Memory B cell (primary cell): ENCODE measurements around the gene GPR158.
"Not testable (repeated sequence)": the region's sequence is repeated elsewhere in the genome, so short reads cannot be mapped to it uniquely, and the experiment has no call there.

Source experiments
- ATAC-seq: fragments of 150-1000 bp; cut with Tn5 transposase; 2 replicates; pipeline ENCODE4 v1.10.0; 2021; ENCODE audit warnings: low read depth, mild to moderate bottlenecking, moderate library complexity
- DNase-seq, 2 donors: peaks; one replicate each; pipeline ENCODE4 v3.0.0; 2022; ENCODE audit warnings: low spot score in 2 of 2
- H3K27ac Mint-ChIP-seq: one replicate; pipeline ENCODE4 v1.8.0; 2022; ENCODE audit warnings: mild to moderate bottlenecking, moderate library complexity, mixed read lengths
- H3K27me3 Mint-ChIP-seq: one replicate; pipeline ENCODE4 v1.8.0; 2022; ENCODE audit warnings: mixed read lengths
- H3K36me3 Mint-ChIP-seq: one replicate; pipeline ENCODE4 v1.8.0; 2022; ENCODE audit warnings: mild to moderate bottlenecking, mixed read lengths
- H3K4me1 Mint-ChIP-seq: one replicate; pipeline ENCODE4 v1.8.0; 2022; ENCODE audit warnings: mixed read lengths
- H3K4me3 Mint-ChIP-seq: one replicate; pipeline ENCODE4 v1.8.0; 2022; ENCODE audit warnings: mild to moderate bottlenecking, moderate library complexity, mixed read lengths
- H3K9me3 Mint-ChIP-seq: one replicate; pipeline ENCODE4 v1.8.0; 2022; ENCODE audit warnings: mixed read lengths

Gene GPR158

GRCh38 chr10:25174461-25175230, at the start of gene GPR158:
TSS of gene GPR158 (plus strand) at chr10:25175001. CDS start at chr10:25175421, 420 bp downstream.
- ATAC-seq = no peak
- Mint-ChIP-seq H3K9me3 (no peaks in the 10 kb centered on the region), H3K27me3 (peaks cover 19% of the 10 kb centered on the region), H3K4me3 (peak within 1 kb of the TSS; percentile 30), H3K36me3 (no peaks in the 10 kb centered on the region), H3K4me1 (peaks cover 4% of the 10 kb centered on the region), H3K27ac (no peak within 1 kb of the TSS)
- DNase-seq = peak in 1 of 2 donors; percentile 13

GRCh38 chr10:25125201-25125611, 49.6 kb upstream of the GPR158 start:
- no peak overlapping the region for H3K27ac Mint-ChIP-seq
- H3K4me3 Mint-ChIP-seq = no peak overlapping the region
- H3K36me3 Mint-ChIP-seq = no peaks in the 10 kb centered on the region
- H3K9me3 Mint-ChIP-seq = peaks cover 1% of the 10 kb centered on the region
- ATAC-seq (no peak), DNase-seq (no peak)
- H3K27me3 Mint-ChIP-seq = peaks cover 2% of the 10 kb centered on the region
- H3K4me1 Mint-ChIP-seq = no peaks in the 10 kb centered on the region

GRCh38 chr10:25129592-25129991, 45.2 kb upstream of the GPR158 start:
- H3K4me1 Mint-ChIP-seq = no peaks in the 10 kb centered on the region
- H3K9me3 Mint-ChIP-seq = peaks cover 5% of the 10 kb centered on the region
- peaks cover 2% of the 10 kb centered on the region for H3K27me3 Mint-ChIP-seq
- ATAC-seq (no peak), DNase-seq (no peak)
- H3K27ac Mint-ChIP-seq = no peak overlapping the region
- H3K4me3 Mint-ChIP-seq = no peak overlapping the region
- H3K36me3 Mint-ChIP-seq = no peaks in the 10 kb centered on the region

- H3K27ac Mint-ChIP-seq = no peak overlapping the region
- H3K4me3 Mint-ChIP-seq = no peak overlapping the region
These were observed 43.9 kb upstream of the GPR158 start for GRCh38 chr10:25130906-25131305.

GRCh38 chr10:25142116-25142864, 32.5 kb upstream of the GPR158 start:
- Mint-ChIP-seq H3K4me1 (no peaks in the 10 kb centered on the region), H3K4me3 (no peak overlapping the region), H3K9me3 (peaks cover 3% of the 10 kb centered on the region), H3K36me3 (no peaks in the 10 kb centered on the region), H3K27ac (no peak overlapping the region), H3K27me3 (peaks cover 3% of the 10 kb centered on the region)
- ATAC-seq (no peak), DNase-seq (no peak)

More at GRCh38 chr10:25130906-25131305, 43.9 kb upstream of the GPR158 start:
- ATAC-seq (no peak), DNase-seq (no peak)
- Mint-ChIP-seq H3K4me1 (no peaks in the 10 kb centered on the region), H3K9me3 (peaks cover 5% of the 10 kb centered on the region), H3K36me3 (no peaks in the 10 kb centered on the region), H3K27me3 (peaks cover 2% of the 10 kb centered on the region)

- Mint-ChIP-seq H3K36me3 (no peaks in the 10 kb centered on the region), H3K27me3 (no peaks in the 10 kb centered on the region), H3K4me1 (no peaks in the 10 kb centered on the region), H3K9me3 (peaks cover 5% of the 10 kb centered on the region), H3K27ac (no peak overlapping the region), H3K4me3 (no peak overlapping the region)
- ATAC-seq (no peak), DNase-seq (no peak)
These were observed 17.2 kb upstream of the GPR158 start for GRCh38 chr10:25157650-25158049.

- DNase-seq = no peak
- no peak overlapping the region for H3K27ac Mint-ChIP-seq
- H3K4me3 Mint-ChIP-seq = no peak overlapping the region
- no peaks in the 10 kb centered on the region for H3K4me1 Mint-ChIP-seq
- H3K27me3 Mint-ChIP-seq = no peaks in the 10 kb centered on the region
- H3K9me3 Mint-ChIP-seq = peaks cover 2% of the 10 kb centered on the region
- ATAC-seq = no peak
- H3K36me3 Mint-ChIP-seq = no peaks in the 10 kb centered on the region
These were observed 15.2 kb upstream of the GPR158 start for GRCh38 chr10:25159591-25159990.

GRCh38 chr10:25162391-25162790, 12.4 kb upstream of the GPR158 start:
- Mint-ChIP-seq H3K4me3 (no peak overlapping the region), H3K27me3 (peaks cover 2% of the 10 kb centered on the region), H3K4me1 (no peaks in the 10 kb centered on the region)

GRCh38 chr10:25163464-25163863, 11.3 kb upstream of the GPR158 start:
- ATAC-seq, DNase-seq, H3K27me3 Mint-ChIP-seq, H3K9me3 Mint-ChIP-seq, H3K4me3 Mint-ChIP-seq, H3K36me3 Mint-ChIP-seq, H3K4me1 Mint-ChIP-seq, H3K27ac Mint-ChIP-seq: not testable (repeated sequence)

More at GRCh38 chr10:25162391-25162790, 12.4 kb upstream of the GPR158 start:
- H3K27ac Mint-ChIP-seq = no peak overlapping the region
- ATAC-seq (no peak), DNase-seq (no peak)
- peaks cover 3% of the 10 kb centered on the region for H3K9me3 Mint-ChIP-seq
- no peaks in the 10 kb centered on the region for H3K36me3 Mint-ChIP-seq

GRCh38 chr10:25169740-25170139, 5.1 kb upstream of the GPR158 start:
- no peak overlapping the region for H3K4me3 Mint-ChIP-seq
- DNase-seq (no peak), ATAC-seq (no peak)
- H3K27ac Mint-ChIP-seq = no peak overlapping the region
- no peaks in the 10 kb centered on the region for H3K4me1 Mint-ChIP-seq
- H3K36me3 Mint-ChIP-seq = no peaks in the 10 kb centered on the region
- peaks cover 2% of the 10 kb centered on the region for H3K9me3 Mint-ChIP-seq
- H3K27me3 Mint-ChIP-seq = peaks cover 19% of the 10 kb centered on the region

- H3K27me3 Mint-ChIP-seq = peaks cover 17% of the 10 kb centered on the region
- H3K9me3 Mint-ChIP-seq = no peaks in the 10 kb centered on the region
- no peaks in the 10 kb centered on the region for H3K36me3 Mint-ChIP-seq
- DNase-seq (no peak), ATAC-seq (no peak)
- H3K27ac Mint-ChIP-seq = no peak overlapping the region
- no peaks in the 10 kb centered on the region for H3K4me1 Mint-ChIP-seq
- H3K4me3 Mint-ChIP-seq = no peak overlapping the region
These were observed 4.2 kb upstream of the GPR158 start for GRCh38 chr10:25170627-25171026.

- no peak overlapping the region for H3K27ac Mint-ChIP-seq
These were observed 973 bp downstream of the GPR158 start for GRCh38 chr10:25175527-25176420.

GRCh38 chr10:25176421-25176968, 1.7 kb downstream of the GPR158 start:
- Mint-ChIP-seq H3K27ac (no peak overlapping the region), H3K9me3 (no peaks in the 10 kb centered on the region), H3K27me3 (peaks cover 17% of the 10 kb centered on the region), H3K36me3 (no peaks in the 10 kb centered on the region), H3K4me1 (peaks cover 4% of the 10 kb centered on the region), H3K4me3 (no peak overlapping the region)
- no peak for DNase-seq
- ATAC-seq = no peak

More at GRCh38 chr10:25175527-25176420, 973 bp downstream of the GPR158 start:
- DNase-seq = no peak
- Mint-ChIP-seq H3K9me3 (no peaks in the 10 kb centered on the region), H3K27me3 (peaks cover 19% of the 10 kb centered on the region), H3K4me1 (peaks cover 4% of the 10 kb centered on the region), H3K36me3 (no peaks in the 10 kb centered on the region), H3K4me3 (no peak overlapping the region)
- no peak for ATAC-seq
